HepG2 (cell line): Measurements from ENCODE around the gene FGF14. TPM values are rescaled to one million over a fixed set of nuclear protein-coding genes. Genes with fewer than 3 reads are reported as not detected.

ENCODE experiments used
- ATAC-seq: fragments of 200-7000 bp; cut with Tn5 transposase; 3 replicates; pipeline ENCODE4 v1.9.1; 2020; ENCODE audit warnings: mild to moderate bottlenecking, moderate library complexity
- BruUV-seq: library from RNA; stranded (reverse); fragments of 400-500 nt; replicated peaks from 2 replicates; lab custom pipeline; 2021; lab: Mats Ljungman, UMichigan
- CTCF ChIA-PET: fragments of 300-600 bp; formaldehyde crosslinking; extraction: SDS; loops from one replicate; lab custom pipeline; 2021; ENCODE audit warnings: low total read pairs, inconsistent platforms, low intra/inter-chr PET ratio; lab: Yijun Ruan, JAX
- POLR2A ChIA-PET: fragments of 350-600 bp; sonication (Branson Sonifier 250); formaldehyde crosslinking; loops from one replicate; lab custom pipeline; 2020; ENCODE audit warnings: antibody characterized with exemption, inconsistent platforms; lab: Yijun Ruan, JAX
- DNase-seq: peaks from one replicate; pipeline ENCODE4 v3.0.0-alpha.2; 2015; ENCODE audit warnings: low spot score
- FAIRE-seq: peaks from 3 replicates; lab custom pipeline; 2011; peaks lifted over from hg19 to GRCh38; lab: Jason Lieb, UNC
- H2AFZ ChIP-seq: one replicate; pipeline ENCODE4 v1.6.1; 2011; ENCODE audit warnings: low read length, inconsistent platforms
- H3K27ac ChIP-seq: fragments of 300-600 bp; 3 replicates; pipeline ENCODE4 v1.8.0; 2011; ENCODE audit warnings: mixed run types, mild to moderate bottlenecking, mixed read lengths, low read length, inconsistent platforms; ENCODE audit not compliant: insufficient read depth; ENCODE audit errors: extremely low read length
- H3K27me3 ChIP-seq, 2 experiments: fragments of 200-600 bp in 1 of 2; 2 replicates in 1 of 2; 3 replicates in 1 of 2; pipeline versions ENCODE4 v1.6.0 to v1.8.0; 2011; ENCODE audit warnings: low read length in 2 of 2, mild to moderate bottlenecking in 2 of 2, moderate library complexity in 2 of 2, inconsistent platforms in 1 of 2; ENCODE audit not compliant: insufficient read depth in 2 of 2, control insufficient read depth in 1 of 2
- H3K36me3 ChIP-seq, 2 experiments: fragments of 200-600 bp in 1 of 2; replicated peaks in 1 of 2; 2 replicates in 1 of 2; 3 replicates in 1 of 2; pipeline versions ENCODE4 v1.5.1 to v1.8.0; 2011; ENCODE audit warnings: low read length in 2 of 2, inconsistent platforms in 1 of 2; ENCODE audit not compliant: insufficient read depth in 2 of 2, control insufficient read depth in 1 of 2
- H3K4me1 ChIP-seq: 2 replicates; pipeline ENCODE4 v1.5.1; 2012; ENCODE audit warnings: low read length, inconsistent platforms; ENCODE audit not compliant: insufficient read depth
- H3K4me2 ChIP-seq: 2 replicates; pipeline ENCODE4 v1.6.0; 2011; ENCODE audit warnings: low read depth, low read length, inconsistent platforms
- H3K4me3 ChIP-seq, 3 experiments: fragments of 200-600 bp in 1 of 3; sonication (generic), shearing (Covaris generic) in 1 of 3; replicated peaks in 1 of 3; 2 replicates each; pipeline ENCODE4 v1.5.1; 2011 to 2016; ENCODE audit warnings: low read length in 3 of 3, inconsistent platforms in 2 of 3, low read depth in 2 of 3, mild to moderate bottlenecking in 2 of 3, control low read depth in 1 of 3, mixed read lengths in 1 of 3; ENCODE audit not compliant: insufficient read depth in 1 of 3
- H3K79me2 ChIP-seq: one replicate; pipeline ENCODE4 v1.6.1; 2011; ENCODE audit warnings: low read length, inconsistent platforms; ENCODE audit not compliant: insufficient read depth
- H3K9ac ChIP-seq: 2 replicates; pipeline ENCODE4 v1.6.0; 2011; ENCODE audit warnings: mild to moderate bottlenecking, low read depth, low read length, inconsistent platforms; ENCODE audit not compliant: insufficient read depth
- H3K9me3 ChIP-seq: 2 replicates; pipeline ENCODE4 v1.5.1; 2012; ENCODE audit warnings: mild to moderate bottlenecking, low read length
- H4K20me1 ChIP-seq: 2 replicates; pipeline ENCODE4 v1.6.0; 2011; ENCODE audit warnings: inconsistent platforms, mild to moderate bottlenecking, low read length, moderate library complexity; ENCODE audit not compliant: insufficient read depth
- ARNTL ChIP-seq: sonication (generic); formaldehyde crosslinking; IDR thresholded peaks from 2 replicates; pipeline ENCODE4 v1.4.0; 2020; ENCODE audit warnings: mild to moderate bottlenecking, missing genetic modification reagents
- CENPX ChIP-seq: sonication (generic); formaldehyde crosslinking; IDR thresholded peaks from 2 replicates; pipeline ENCODE4 v1.9.0; 2021; ENCODE audit warnings: mild to moderate bottlenecking, missing genetic modification reagents, moderate library complexity
- GMEB2 ChIP-seq: IDR thresholded peaks from 2 replicates; pipeline ENCODE4 v1.6.1; 2016; ENCODE audit warnings: missing biosample characterization, missing genetic modification reagents, low read depth
- GPBP1L1 ChIP-seq: sonication (generic); formaldehyde crosslinking; IDR thresholded peaks from 2 replicates; pipeline ENCODE4 v1.5.0; 2020; ENCODE audit warnings: mild to moderate bottlenecking, missing genetic modification reagents
- NONO ChIP-seq, 2 experiments: fragments of 450-650 bp in 1 of 2; sonication (generic) in 1 of 2; formaldehyde crosslinking in 1 of 2; IDR thresholded peaks in 1 of 2; conservative IDR thresholded peaks in 1 of 2; 2 replicates each; pipeline versions ENCODE4 v1.6.1 to v1.8.0; 2017 to 2022; ENCODE audit warnings: mild to moderate bottlenecking in 1 of 2, missing genetic modification reagents in 1 of 2, moderate library complexity in 1 of 2
- PREB ChIP-seq: sonication (generic); formaldehyde crosslinking; IDR thresholded peaks from 2 replicates; pipeline ENCODE4 v1.4.0; 2020; ENCODE audit warnings: missing genetic modification reagents
- REL ChIP-seq: sonication (generic); formaldehyde crosslinking; conservative IDR thresholded peaks from 2 replicates; pipeline ENCODE4 v1.8.0; 2022; ENCODE audit warnings: mild to moderate bottlenecking, missing genetic modification reagents, moderate library complexity
- SNAPC5 ChIP-seq: sonication (generic); formaldehyde crosslinking; IDR thresholded peaks from 2 replicates; pipeline ENCODE4 v1.8.1; 2023; ENCODE audit warnings: mild to moderate bottlenecking, missing genetic modification reagents, borderline replicate concordance
- ZMYM4 ChIP-seq: sonication (generic); formaldehyde crosslinking; IDR thresholded peaks from 2 replicates; pipeline ENCODE4 v1.8.1; 2023; ENCODE audit warnings: mild to moderate bottlenecking, missing genetic modification reagents
- ZNF232 ChIP-seq: sonication (generic); formaldehyde crosslinking; IDR thresholded peaks from 2 replicates; pipeline ENCODE4 v1.4.0; 2020; ENCODE audit warnings: missing genetic modification reagents, borderline replicate concordance
- ZNF253 ChIP-seq: sonication (generic); formaldehyde crosslinking; IDR thresholded peaks from 2 replicates; pipeline ENCODE4 v1.8.0; 2022; ENCODE audit warnings: mild to moderate bottlenecking, missing genetic modification reagents, borderline replicate concordance
- ZNF780A ChIP-seq: sonication (generic); formaldehyde crosslinking; IDR thresholded peaks from 2 replicates; pipeline ENCODE4 v1.8.0; 2022; ENCODE audit warnings: mild to moderate bottlenecking, missing genetic modification reagents, moderate library complexity
- ZSCAN31 ChIP-seq: sonication (generic); formaldehyde crosslinking; IDR thresholded peaks from 2 replicates; pipeline ENCODE4 v1.5.0; 2020; ENCODE audit warnings: low read depth, mild to moderate bottlenecking, missing genetic modification reagents
- WGBS: methylation state at CpG from one replicate; pipeline ENCODE4 v1.1.6; 2017; ENCODE audit warnings: low lambda C conversion rate; 5-methylcytosine and 5-hydroxymethylcytosine counted together
- in situ Hi-C: cut with HindIII; loops from 2 replicates; pipeline ENCODE4 v1.10.0; 2017; ENCODE audit warnings: low pct_unique_long_range_greater_than_20kb; ENCODE audit not compliant: extremely low pct_ligation_motif_present
- intact Hi-C: fragments of 100-400 bp; cut with micrococcal nuclease; formaldehyde crosslinking; loops from one replicate; pipeline ENCODE4 v1.10.0; 2022; ENCODE audit not compliant: unreplicated experiment
- polyA plus RNA-seq, 8 experiments: library from polyadenylated mRNA; depleted of rRNA in 3 of 8; stranded (reverse) in 7 of 8; unstranded in 1 of 8; fragments of >200 nt; fragmentation: Illumina TruSeq in 4 of 8; extraction: Trizol in 4 of 8; gene quantifications; 2 replicates each; pipeline versions ENCODE4 v1.2.1 to v1.2.3, GENCODE V29; 2011 to 2016; ENCODE audit warnings: low read depth in 4 of 8, missing spikeins in 1 of 8, mixed read lengths in 1 of 8; ENCODE audit not compliant: insufficient read depth in 1 of 8
- total RNA-seq, 5 experiments: library from RNA; depleted of rRNA; stranded (reverse); fragments of >200 nt; fragmentation: Illumina TruSeq; extraction: Trizol; gene quantifications; 2 replicates each; pipeline ENCODE4 v1.2.3, GENCODE V29; 2016; ENCODE audit warnings: low read depth in 1 of 5

Gene FGF14
- total and polyA plus RNA-seq, 2 of the 13 experiments (the other 11 are each of a cell fraction or from before 2014, with no cell fraction given): not detected

GRCh38 chr13:102273111-102273510, 128.7 kb downstream of the FGF14 start:
- no peaks in the 10 kb centered on the region for H3K9me3 ChIP-seq
- ChIA-PET POLR2A (no interaction called here), CTCF (no interaction called here)
- H3K4me3 ChIP-seq: no peak overlapping the region
- H4K20me1 ChIP-seq: no peaks in the 10 kb centered on the region
- 26% methylated on average over 7 of the region's 7 CpGs for WGBS
- DNase-seq (no peak), ATAC-seq (no peak)
- H3K4me2 ChIP-seq: no peak overlapping the region
- in situ Hi-C loops: no loop called here
- H3K4me1 ChIP-seq: no peaks in the 10 kb centered on the region
- no TSS peak for BruUV-seq
- no peak for TF ChIP-seq CENPX (CRISPR knock-in tag)
- no peak for TF ChIP-seq ZNF232 (CRISPR knock-in tag)
- TF ChIP-seq ZNF780A: no peak
- TF ChIP-seq, all 625 proteins: peak for 0
- H3K36me3 ChIP-seq: no peaks in the 10 kb centered on the region
- no peak for FAIRE-seq
- H3K27ac ChIP-seq: no peak overlapping the region
- H3K79me2 ChIP-seq: no peaks in the 10 kb centered on the region
- intact Hi-C loops: no loop called here
- H2AFZ ChIP-seq: no peak overlapping the region
- H3K27me3 ChIP-seq: no peaks in the 10 kb centered on the region
- no peak overlapping the region for H3K9ac ChIP-seq

- H4K20me1 ChIP-seq: no peaks in the 10 kb centered on the region
- H2AFZ ChIP-seq: no peak overlapping the region
- no TSS peak for BruUV-seq
- intact Hi-C loops (no loop called here), in situ Hi-C loops (no loop called here)
- POLR2A ChIA-PET: no interaction called here
- no peaks in the 10 kb centered on the region for H3K36me3 ChIP-seq
- H3K27ac ChIP-seq: no peak overlapping the region
- H3K4me2 ChIP-seq: no peak overlapping the region
- FAIRE-seq (no peak), DNase-seq (no peak), ATAC-seq (no peak)
- WGBS: 3% methylated on average over 1 of the region's 1 CpG
- H3K4me3 ChIP-seq: no peak overlapping the region
- H3K4me1 ChIP-seq: no peaks in the 10 kb centered on the region
- no peaks in the 10 kb centered on the region for H3K9me3 ChIP-seq
- no peak overlapping the region for H3K9ac ChIP-seq
- no peaks in the 10 kb centered on the region for H3K79me2 ChIP-seq
- no peak for TF ChIP-seq ZSCAN31 (CRISPR knock-in tag)
- TF ChIP-seq REL (CRISPR knock-in tag): no peak
- no peak for TF ChIP-seq ZNF253 (CRISPR knock-in tag)
- TF ChIP-seq ZMYM4: no peak
- TF ChIP-seq ARNTL: no peak
- no peak for TF ChIP-seq SNAPC5 (CRISPR knock-in tag)
- TF ChIP-seq NONO (IDR thresholded peaks at IDR 0.05): no peak
- no peak for TF ChIP-seq NONO (CRISPR knock-in tag; conservative IDR thresholded peaks at IDR 0.05)
- no peak for TF ChIP-seq PREB (CRISPR knock-in tag)
- TF ChIP-seq GPBP1L1 (CRISPR knock-in tag): no peak
- TF ChIP-seq GMEB2: no peak
- no peaks in the 10 kb centered on the region; a peak in 1 of 5 replicates for H3K27me3 ChIP-seq
- CTCF ChIA-PET: no interaction called here
Measured at GRCh38 chr13:102267191-102267590, 134.7 kb downstream of the FGF14 start.
